Neural progenitor cell (in vitro differentiated cells): Measurements from ENCODE around the gene OPN1MW.
"Not testable (repeated sequence)": the region's sequence is repeated elsewhere in the genome, so short reads cannot be mapped to it uniquely, and the experiment has no call there.

Experiments used
- EZH2phosphoT487 ChIP-seq: fragments of 200-600 bp; sonication (generic); IDR thresholded peaks from 2 replicates; pipeline ENCODE4 v1.6.1; 2017; ENCODE audit warnings: antibody characterized with exemption
- TF ChIP-seq, protein P1 (sequence below): fragments of 200-600 bp; sonication (generic); IDR thresholded peaks from 2 replicates; pipeline ENCODE4 v1.5.1; 2017; ENCODE audit warnings: antibody characterized with exemption, mild to moderate bottlenecking

DNA sequence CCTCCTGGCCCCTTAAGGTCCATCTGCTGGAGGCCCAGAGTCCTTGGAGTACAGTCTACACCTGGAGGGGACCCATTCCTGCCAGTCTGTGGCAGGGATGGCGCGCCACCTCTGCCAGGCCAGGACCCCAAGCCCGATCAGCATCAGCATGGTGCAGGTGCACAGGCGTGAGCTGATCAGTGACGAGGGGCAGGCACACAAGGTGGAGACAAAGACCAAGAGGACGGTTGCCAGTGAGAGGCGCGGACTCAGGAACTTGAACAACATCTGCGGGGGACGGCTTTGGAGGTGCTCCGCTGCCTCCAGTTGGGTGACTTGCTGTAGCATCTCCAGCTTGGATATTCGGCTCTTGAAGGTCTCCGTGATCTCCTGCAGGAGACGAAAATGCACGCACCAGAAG is 23.1 kb upstream of the OPN1MW start:
- TF ChIP-seq, protein P1, sequence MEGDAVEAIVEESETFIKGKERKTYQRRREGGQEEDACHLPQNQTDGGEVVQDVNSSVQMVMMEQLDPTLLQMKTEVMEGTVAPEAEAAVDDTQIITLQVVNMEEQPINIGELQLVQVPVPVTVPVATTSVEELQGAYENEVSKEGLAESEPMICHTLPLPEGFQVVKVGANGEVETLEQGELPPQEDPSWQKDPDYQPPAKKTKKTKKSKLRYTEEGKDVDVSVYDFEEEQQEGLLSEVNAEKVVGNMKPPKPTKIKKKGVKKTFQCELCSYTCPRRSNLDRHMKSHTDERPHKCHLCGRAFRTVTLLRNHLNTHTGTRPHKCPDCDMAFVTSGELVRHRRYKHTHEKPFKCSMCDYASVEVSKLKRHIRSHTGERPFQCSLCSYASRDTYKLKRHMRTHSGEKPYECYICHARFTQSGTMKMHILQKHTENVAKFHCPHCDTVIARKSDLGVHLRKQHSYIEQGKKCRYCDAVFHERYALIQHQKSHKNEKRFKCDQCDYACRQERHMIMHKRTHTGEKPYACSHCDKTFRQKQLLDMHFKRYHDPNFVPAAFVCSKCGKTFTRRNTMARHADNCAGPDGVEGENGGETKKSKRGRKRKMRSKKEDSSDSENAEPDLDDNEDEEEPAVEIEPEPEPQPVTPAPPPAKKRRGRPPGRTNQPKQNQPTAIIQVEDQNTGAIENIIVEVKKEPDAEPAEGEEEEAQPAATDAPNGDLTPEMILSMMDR = not testable (repeated sequence)
- TF ChIP-seq EZH2phosphoT487 = not testable (repeated sequence)
